Left lung (tissue), 10 donors: ENCODE measurements around the gene VPS16. TPM values are rescaled to one million over a fixed set of nuclear protein-coding genes. Genes with fewer than 3 reads are reported as not detected.
A peak's percentile ranks its signal among the peaks of the same experiment; 100 is the strongest.

Source experiments
- ATAC-seq: fragments of 200-7000 bp; cut with Tn5 transposase; one replicate; pipeline ENCODE4 v1.9.1; 2020; ENCODE audit warnings: moderate library complexity
- DNase-seq, 4 donors: peaks; one replicate each; pipeline ENCODE4 v3.0.0-alpha.2; 2013 to 2020
- H3K27ac ChIP-seq, 2 donors: fragments of 200-600 bp; sonication (generic) in 1 of 2; one replicate each; pipeline versions ENCODE4 v1.5.0 to v1.8.0; 2020 to 2021
- H3K27me3 ChIP-seq, 2 donors: fragments of 200-600 bp; sonication (generic) in 1 of 2; one replicate each; pipeline versions ENCODE4 v1.5.0 to v1.8.0; 2020 to 2021
- H3K36me3 ChIP-seq, 2 donors: fragments of 200-600 bp; sonication (generic) in 1 of 2; one replicate each; pipeline versions ENCODE4 v1.5.0 to v1.8.0; 2020 to 2021
- H3K4me1 ChIP-seq, 2 donors: fragments of 200-600 bp; one replicate each; pipeline ENCODE4 v1.8.0; 2021
- H3K4me3 ChIP-seq, 2 donors: fragments of 200-600 bp; sonication (generic) in 1 of 2; one replicate each; pipeline versions ENCODE4 v1.5.0 to v1.8.0; 2020 to 2021; ENCODE audit warnings: mild to moderate bottlenecking in 1 of 2
- H3K9me3 ChIP-seq, 2 donors: fragments of 200-600 bp; sonication (generic) in 1 of 2; one replicate each; pipeline versions ENCODE4 v1.5.0 to v1.8.0; 2020 to 2021
- CTCF ChIP-seq, 2 donors: fragments of 200-600 bp; sonication (generic) in 1 of 2; IDR thresholded peaks; one replicate each; pipeline versions ENCODE4 v1.5.0 to v1.8.0; 2021; ENCODE audit warnings: antibody characterized with exemption in 2 of 2
- intact Hi-C, 2 donors: fragments of 100-400 bp; cut with DNase I; formaldehyde crosslinking; loops; one replicate each; pipeline versions ENCODE4 v1.11.2 to v1.14.2; 2022
- polyA plus RNA-seq, 6 donors: library from polyadenylated mRNA; unstranded; fragments of 120-200 nt; gene quantifications; one replicate each; pipeline ENCODE4 v1.2.1, GENCODE V29; 2013; ENCODE audit not compliant: insufficient read length in 6 of 6
- total RNA-seq, 2 donors: library from RNA; stranded (reverse); fragmentation: NEBNext Ultra II Directional; extraction: Animal tissue kit (Norgen Biotek cat#: 25700); gene quantifications; one replicate each; pipeline ENCODE4 v1.2.1, GENCODE V29; 2021
- donor health status: DM: no; HTN: yes; CAD: no.
- donor health status: DM: no; HTN: no; CAD: no.

Gene VPS16
- total and polyA plus RNA-seq, 8 donors = 31.9 to 42.7 (median 36.3) TPM

GRCh38 chr20:2815242-2815900 lies 25.2 kb upstream of the VPS16 start:
- ATAC-seq = no peak
- Histone ChIP-seq H3K4me3 (no peak overlapping the region), H3K27ac (no peak overlapping the region), H3K36me3 (no peaks in the 10 kb centered on the region), H3K27me3 (peaks cover 1 to 36% of the 10 kb centered on the region in 2 donors), H3K4me1 (no peaks in the 10 kb centered on the region), H3K9me3 (peaks cover 0 to 6% of the 10 kb centered on the region in 2 donors)
- intact Hi-C loops = no loop called here
- TF ChIP-seq CTCF (IDR thresholded peaks at IDR 0.05) = no peak
- DNase-seq = peak in 1 of 4 donors; percentile 51

GRCh38 chr20:2816030-2816582 lies 24.4 kb upstream of the VPS16 start, which contains the start of gene TMEM239:
Gene TMEM239, plus strand, starts transcription at chr20:2816364. Its CDS starts 191 bp downstream, at chr20:2816555.
- no peak for ATAC-seq

GRCh38 chr20:2816583-2817340 lies 23.8 kb upstream of the VPS16 start:
- Histone ChIP-seq H3K9me3 (peaks cover 0 to 4% of the 10 kb centered on the region in 2 donors), H3K4me3 (no peak overlapping the region), H3K27ac (no peak overlapping the region), H3K4me1 (peaks cover 0 to 10% of the 10 kb centered on the region in 2 donors), H3K36me3 (no peaks in the 10 kb centered on the region), H3K27me3 (peaks cover 9 to 37% of the 10 kb centered on the region in 2 donors)
- DNase-seq (no peak), ATAC-seq (no peak)
- intact Hi-C loops = no loop called here
- no peak for TF ChIP-seq CTCF (IDR thresholded peaks at IDR 0.05)

More at GRCh38 chr20:2816030-2816582, 24.4 kb upstream of the VPS16 start, which contains the start of gene TMEM239:
- Histone ChIP-seq H3K4me1 (peaks cover 0 to 4% of the 10 kb centered on the region in 2 donors), H3K9me3 (peaks cover 0 to 6% of the 10 kb centered on the region in 2 donors), H3K4me3 (no peak within 1 kb of the TSS), H3K27ac (no peak within 1 kb of the TSS), H3K27me3 (peaks cover 9 to 37% of the 10 kb centered on the region in 2 donors), H3K36me3 (no peaks in the 10 kb centered on the region)
- no peak for DNase-seq
- TF ChIP-seq CTCF (IDR thresholded peaks at IDR 0.05) = no peak
- intact Hi-C loops = no loop called here

GRCh38 chr20:2817341-2817726 lies 23.2 kb upstream of the VPS16 start:
- no peaks in the 10 kb centered on the region for H3K9me3 ChIP-seq
- H3K4me3 ChIP-seq = no peak overlapping the region
- peaks cover 0 to 12% of the 10 kb centered on the region in 2 donors for H3K4me1 ChIP-seq
- H3K36me3 ChIP-seq = no peaks in the 10 kb centered on the region
- H3K27me3 ChIP-seq = peaks cover 9 to 37% of the 10 kb centered on the region in 2 donors
- no peak for TF ChIP-seq CTCF (IDR thresholded peaks at IDR 0.05)
- no peak overlapping the region for H3K27ac ChIP-seq
- intact Hi-C loops = no loop called here
- ATAC-seq = no peak
- no peak for DNase-seq
